HEK293T (cell line): ENCODE results near the gene PCDHB8.
"Not testable (repeated sequence)": the region's sequence is repeated elsewhere in the genome, so short reads cannot be mapped to it uniquely, and the experiment has no call there.

Experiments used
- CTCF ChIA-PET: fragments of 350-600 bp; formaldehyde crosslinking; extraction: SDS; loops from one replicate; lab custom pipeline; 2021; ENCODE audit warnings: antibody characterized with exemption, inconsistent platforms; lab: Yijun Ruan, JAX
- POLR2A ChIA-PET: fragments of 350-600 bp; formaldehyde crosslinking; extraction: SDS; loops from one replicate; lab custom pipeline; 2020; ENCODE audit warnings: antibody characterized with exemption, inconsistent platforms; lab: Yijun Ruan, JAX
- DNase-seq: peaks from one replicate; pipeline ENCODE4 v3.0.0; 2012; ENCODE audit warnings: mixed read lengths; ENCODE audit errors: extremely low spot score
- ARNT ChIP-seq: fragments of 450-650 bp; IDR thresholded peaks from 2 replicates; pipeline ENCODE4 v1.6.1; 2017; ENCODE audit warnings: mild to moderate bottlenecking
- BHLHE40 ChIP-seq: fragments of 450-650 bp; IDR thresholded peaks from 2 replicates; pipeline ENCODE4 v1.6.1; 2016; ENCODE audit warnings: mild to moderate bottlenecking, moderate library complexity, borderline replicate concordance
- CTBP1 ChIP-seq: fragments of 450-650 bp; IDR thresholded peaks from 2 replicates; pipeline ENCODE4 v1.6.1; 2016; ENCODE audit warnings: borderline replicate concordance
- ELF4 ChIP-seq: fragments of 450-650 bp; IDR thresholded peaks from 2 replicates; pipeline ENCODE4 v1.6.1; 2017; ENCODE audit warnings: antibody characterized with exemption
- FOXA1 ChIP-seq: fragments of 450-650 bp; IDR thresholded peaks from 2 replicates; pipeline ENCODE4 v1.6.1; 2016; ENCODE audit warnings: mild to moderate bottlenecking
- FOXK2 ChIP-seq: fragments of 450-650 bp; IDR thresholded peaks from 2 replicates; pipeline ENCODE4 v1.6.1; 2016; ENCODE audit warnings: mild to moderate bottlenecking
- FOXM1 ChIP-seq: fragments of 450-650 bp; IDR thresholded peaks from 2 replicates; pipeline ENCODE4 v1.6.1; 2017; ENCODE audit warnings: mild to moderate bottlenecking, borderline replicate concordance
- HDGF ChIP-seq: fragments of 450-650 bp; IDR thresholded peaks from 2 replicates; pipeline ENCODE4 v1.6.1; 2017; ENCODE audit warnings: antibody characterized with exemption, borderline replicate concordance
- L3MBTL2 ChIP-seq: fragments of 450-650 bp; conservative IDR thresholded peaks from 2 replicates; pipeline ENCODE4 v1.6.1; 2016; ENCODE audit warnings: mild to moderate bottlenecking
- LEF1 ChIP-seq: fragments of 450-650 bp; IDR thresholded peaks from 2 replicates; pipeline ENCODE4 v1.6.1; 2017; ENCODE audit warnings: mild to moderate bottlenecking, borderline replicate concordance
- NFRKB ChIP-seq: fragments of 450-650 bp; IDR thresholded peaks from 2 replicates; pipeline ENCODE4 v1.6.1; 2016; ENCODE audit warnings: mild to moderate bottlenecking, moderate library complexity
- PKNOX1 ChIP-seq: fragments of 450-650 bp; IDR thresholded peaks from 2 replicates; pipeline ENCODE4 v1.6.1; 2016
- SUZ12 ChIP-seq: fragments of 450-650 bp; IDR thresholded peaks from 2 replicates; pipeline ENCODE4 v1.6.1; 2016; ENCODE audit warnings: mild to moderate bottlenecking
- TARDBP ChIP-seq: fragments of 450-650 bp; IDR thresholded peaks from 2 replicates; pipeline ENCODE4 v1.6.1; 2016
- ZNF384 ChIP-seq: fragments of 450-650 bp; IDR thresholded peaks from 2 replicates; pipeline ENCODE4 v1.6.1; 2016

Gene PCDHB8

GRCh38 chr5:141175933-141176332, 1.7 kb upstream of the PCDHB8 start:
- POLR2A ChIA-PET: no interaction called here
- CTCF ChIA-PET: no interaction called here
- no peak for DNase-seq
- no peak for TF ChIP-seq ELF4

- DNase-seq, CTCF ChIA-PET, POLR2A ChIA-PET: not testable (repeated sequence)
These were observed 1.8 kb downstream of the PCDHB8 start for GRCh38 chr5:141179371-141179770.

GRCh38 chr5:141179876-141180275, 2.3 kb downstream of the PCDHB8 start:
- POLR2A ChIA-PET, CTCF ChIA-PET, DNase-seq: not testable (repeated sequence)

- ChIA-PET POLR2A (no interaction called here), CTCF (interaction anchor here (0.6 kb wide), 1 partner anchor 236 kb away, joined by 3 read pairs; no protein-coding TSS in a partner anchor)
- DNase-seq: no peak
- TF ChIP-seq ARNT (no peak), FOXM1 (no peak), TARDBP (no peak), FOXA1 (no peak), CTBP1 (no peak), ZNF384 (no peak), BHLHE40 (no peak), SUZ12 (no peak)
These were observed 2.7 kb downstream of the PCDHB8 start for GRCh38 chr5:141180313-141180712.

GRCh38 chr5:141182248-141182647, 4.7 kb downstream of the PCDHB8 start, which contains the start of gene PCDHB16:
TSS of gene PCDHB16 (plus strand) at chr5:141182387. CDS start at chr5:141182560, 173 bp downstream.
- ChIA-PET CTCF (interaction anchor here (0.6 to 1.3 kb wide), 4 partner anchors 18 to 1382 kb away, joined by 3 to 5 read pairs (median 3); partner anchors contain the start of gene PCDHB5), POLR2A (no interaction called here)
- peak; percentile 14 for DNase-seq
- no peak for TF ChIP-seq TARDBP
- TF ChIP-seq L3MBTL2: no peak
- TF ChIP-seq FOXK2: no peak
- no peak for TF ChIP-seq BHLHE40
- no peak for TF ChIP-seq LEF1
- TF ChIP-seq SUZ12: no peak
- no peak for TF ChIP-seq ELF4
- TF ChIP-seq FOXA1: no peak
- TF ChIP-seq PKNOX1: no peak
- TF ChIP-seq ZNF384: no peak
- no peak for TF ChIP-seq NFRKB
- no peak for TF ChIP-seq CTBP1
- TF ChIP-seq HDGF: no peak

- CTCF ChIA-PET, POLR2A ChIA-PET, DNase-seq: not testable (repeated sequence)
These were observed 6.7 kb downstream of the PCDHB8 start for GRCh38 chr5:141184117-141184855.

- DNase-seq: peak; percentile 12
- no peak for TF ChIP-seq L3MBTL2
- no peak for TF ChIP-seq HDGF
- TF ChIP-seq NFRKB: no peak
- CTCF ChIA-PET: interaction anchor here (0.6 kb wide), 1 partner anchor 105 kb away, joined by 4 read pairs; no protein-coding TSS in a partner anchor
- POLR2A ChIA-PET: no interaction called here
These were observed 9.4 kb downstream of the PCDHB8 start, which contains the start of gene PCDHB9 for GRCh38 chr5:141186897-141187512. TSS of gene PCDHB9 (plus strand) at chr5:141187161. CDS start at chr5:141187319, 158 bp downstream.

- CTCF ChIA-PET, POLR2A ChIA-PET, DNase-seq: not testable (repeated sequence)
These were observed 11.1 kb downstream of the PCDHB8 start for GRCh38 chr5:141188682-141189081.

- POLR2A ChIA-PET, CTCF ChIA-PET, DNase-seq: not testable (repeated sequence)
These were observed 11.5 kb downstream of the PCDHB8 start for GRCh38 chr5:141189131-141189530.
